HepG2 (cell line): Measurements from ENCODE around the gene GH2. TPM values are rescaled to one million over a fixed set of nuclear protein-coding genes. Genes with fewer than 3 reads are reported as not detected.

ENCODE experiments used
- ATAC-seq: fragments of 200-7000 bp; cut with Tn5 transposase; 3 replicates; pipeline ENCODE4 v1.9.1; 2020; ENCODE audit warnings: mild to moderate bottlenecking, moderate library complexity
- BruUV-seq: library from RNA; stranded (reverse); fragments of 400-500 nt; replicated peaks from 2 replicates; lab custom pipeline; 2021; lab: Mats Ljungman, UMichigan
- CTCF ChIA-PET: fragments of 300-600 bp; formaldehyde crosslinking; extraction: SDS; loops from one replicate; lab custom pipeline; 2021; ENCODE audit warnings: low total read pairs, inconsistent platforms, low intra/inter-chr PET ratio; lab: Yijun Ruan, JAX
- POLR2A ChIA-PET: fragments of 350-600 bp; sonication (Branson Sonifier 250); formaldehyde crosslinking; loops from one replicate; lab custom pipeline; 2020; ENCODE audit warnings: antibody characterized with exemption, inconsistent platforms; lab: Yijun Ruan, JAX
- DNase-seq: peaks from one replicate; pipeline ENCODE4 v3.0.0-alpha.2; 2015; ENCODE audit warnings: low spot score
- FAIRE-seq: peaks from 3 replicates; lab custom pipeline; 2011; peaks lifted over from hg19 to GRCh38; lab: Jason Lieb, UNC
- H2AFZ ChIP-seq: one replicate; pipeline ENCODE4 v1.6.1; 2011; ENCODE audit warnings: low read length, inconsistent platforms
- H3K27ac ChIP-seq: fragments of 300-600 bp; 3 replicates; pipeline ENCODE4 v1.8.0; 2011; ENCODE audit warnings: mixed run types, mild to moderate bottlenecking, mixed read lengths, low read length, inconsistent platforms; ENCODE audit not compliant: insufficient read depth; ENCODE audit errors: extremely low read length
- H3K27me3 ChIP-seq, 2 experiments: fragments of 200-600 bp in 1 of 2; 2 replicates in 1 of 2; 3 replicates in 1 of 2; pipeline versions ENCODE4 v1.6.0 to v1.8.0; 2011; ENCODE audit warnings: low read length in 2 of 2, mild to moderate bottlenecking in 2 of 2, moderate library complexity in 2 of 2, inconsistent platforms in 1 of 2; ENCODE audit not compliant: insufficient read depth in 2 of 2, control insufficient read depth in 1 of 2
- H3K36me3 ChIP-seq, 2 experiments: fragments of 200-600 bp in 1 of 2; replicated peaks in 1 of 2; 2 replicates in 1 of 2; 3 replicates in 1 of 2; pipeline versions ENCODE4 v1.5.1 to v1.8.0; 2011; ENCODE audit warnings: low read length in 2 of 2, inconsistent platforms in 1 of 2; ENCODE audit not compliant: insufficient read depth in 2 of 2, control insufficient read depth in 1 of 2
- H3K4me1 ChIP-seq: 2 replicates; pipeline ENCODE4 v1.5.1; 2012; ENCODE audit warnings: low read length, inconsistent platforms; ENCODE audit not compliant: insufficient read depth
- H3K4me2 ChIP-seq: 2 replicates; pipeline ENCODE4 v1.6.0; 2011; ENCODE audit warnings: low read depth, low read length, inconsistent platforms
- H3K4me3 ChIP-seq, 3 experiments: fragments of 200-600 bp in 1 of 3; sonication (generic), shearing (Covaris generic) in 1 of 3; replicated peaks in 1 of 3; 2 replicates each; pipeline ENCODE4 v1.5.1; 2011 to 2016; ENCODE audit warnings: low read length in 3 of 3, inconsistent platforms in 2 of 3, low read depth in 2 of 3, mild to moderate bottlenecking in 2 of 3, control low read depth in 1 of 3, mixed read lengths in 1 of 3; ENCODE audit not compliant: insufficient read depth in 1 of 3
- H3K79me2 ChIP-seq: one replicate; pipeline ENCODE4 v1.6.1; 2011; ENCODE audit warnings: low read length, inconsistent platforms; ENCODE audit not compliant: insufficient read depth
- H3K9ac ChIP-seq: 2 replicates; pipeline ENCODE4 v1.6.0; 2011; ENCODE audit warnings: mild to moderate bottlenecking, low read depth, low read length, inconsistent platforms; ENCODE audit not compliant: insufficient read depth
- H3K9me3 ChIP-seq: 2 replicates; pipeline ENCODE4 v1.5.1; 2012; ENCODE audit warnings: mild to moderate bottlenecking, low read length
- H4K20me1 ChIP-seq: 2 replicates; pipeline ENCODE4 v1.6.0; 2011; ENCODE audit warnings: inconsistent platforms, mild to moderate bottlenecking, low read length, moderate library complexity; ENCODE audit not compliant: insufficient read depth
- AGO2 ChIP-seq: fragments of 200-400 bp; formaldehyde crosslinking; optimal IDR thresholded peaks from 2 replicates; pipeline ENCODE3; 2017; ENCODE audit warnings: mild to moderate bottlenecking, low read depth, low read length, moderate library complexity
- CAMTA2 ChIP-seq: sonication (generic); formaldehyde crosslinking; IDR thresholded peaks from 2 replicates; pipeline ENCODE4 v1.4.0; 2020; ENCODE audit warnings: mild to moderate bottlenecking, missing genetic modification reagents, borderline replicate concordance
- DMTF1 ChIP-seq: sonication (generic); formaldehyde crosslinking; IDR thresholded peaks from 2 replicates; pipeline ENCODE4 v1.4.0; 2020; ENCODE audit warnings: mild to moderate bottlenecking, missing genetic modification reagents
- KDM2A ChIP-seq: sonication (generic); formaldehyde crosslinking; IDR thresholded peaks from 2 replicates; pipeline ENCODE4 v1.4.0; 2020; ENCODE audit warnings: low read depth, missing genetic modification reagents, borderline replicate concordance
- NONO ChIP-seq, 2 experiments: fragments of 450-650 bp in 1 of 2; sonication (generic) in 1 of 2; formaldehyde crosslinking in 1 of 2; IDR thresholded peaks in 1 of 2; conservative IDR thresholded peaks in 1 of 2; 2 replicates each; pipeline versions ENCODE4 v1.6.1 to v1.8.0; 2017 to 2022; ENCODE audit warnings: mild to moderate bottlenecking in 1 of 2, missing genetic modification reagents in 1 of 2, moderate library complexity in 1 of 2
- PAF1 ChIP-seq: IDR thresholded peaks from 2 replicates; pipeline ENCODE4 v1.6.1; 2016; ENCODE audit warnings: missing genetic modification reagents, missing compliant biosample characterization
- POLR2AphosphoS5 ChIP-seq: IDR thresholded peaks from 2 replicates; pipeline ENCODE4 v1.6.1; 2012; ENCODE audit warnings: low read depth, low read length
- POLR2G ChIP-seq: fragments of 200-400 bp; formaldehyde crosslinking; IDR thresholded peaks from 2 replicates; pipeline ENCODE4 v1.6.1; 2018; ENCODE audit warnings: mild to moderate bottlenecking, low read depth, low read length, moderate library complexity
- RBM22 ChIP-seq: fragments of 200-400 bp; formaldehyde crosslinking; optimal IDR thresholded peaks from 2 replicates; pipeline ENCODE3; 2017; ENCODE audit warnings: mild to moderate bottlenecking, low read length, moderate library complexity
- ZBTB3 ChIP-seq: sonication (generic); formaldehyde crosslinking; IDR thresholded peaks from 2 replicates; pipeline ENCODE4 v1.4.0; 2020; ENCODE audit warnings: low read depth, mild to moderate bottlenecking, moderate library complexity, missing genetic modification reagents, borderline replicate concordance
- ZC3H13 ChIP-seq: sonication (generic); formaldehyde crosslinking; IDR thresholded peaks from 2 replicates; pipeline ENCODE4 v1.8.1; 2023; ENCODE audit warnings: mild to moderate bottlenecking, missing genetic modification reagents, moderate library complexity
- ZNF430 ChIP-seq: sonication (generic); formaldehyde crosslinking; IDR thresholded peaks from 2 replicates; pipeline ENCODE4 v1.9.0; 2021; ENCODE audit warnings: mild to moderate bottlenecking, missing genetic modification reagents
- ZNF672 ChIP-seq: sonication (generic); formaldehyde crosslinking; IDR thresholded peaks from 2 replicates; pipeline ENCODE4 v1.8.1; 2022; ENCODE audit warnings: missing genetic modification reagents
- WGBS: methylation state at CpG from one replicate; pipeline ENCODE4 v1.1.6; 2017; ENCODE audit warnings: low lambda C conversion rate; 5-methylcytosine and 5-hydroxymethylcytosine counted together
- in situ Hi-C: cut with HindIII; loops from 2 replicates; pipeline ENCODE4 v1.10.0; 2017; ENCODE audit warnings: low pct_unique_long_range_greater_than_20kb; ENCODE audit not compliant: extremely low pct_ligation_motif_present
- intact Hi-C: fragments of 100-400 bp; cut with micrococcal nuclease; formaldehyde crosslinking; loops from one replicate; pipeline ENCODE4 v1.10.0; 2022; ENCODE audit not compliant: unreplicated experiment
- polyA plus RNA-seq, 8 experiments: library from polyadenylated mRNA; depleted of rRNA in 3 of 8; stranded (reverse) in 7 of 8; unstranded in 1 of 8; fragments of >200 nt; fragmentation: Illumina TruSeq in 4 of 8; extraction: Trizol in 4 of 8; gene quantifications; 2 replicates each; pipeline versions ENCODE4 v1.2.1 to v1.2.3, GENCODE V29; 2011 to 2016; ENCODE audit warnings: low read depth in 4 of 8, missing spikeins in 1 of 8, mixed read lengths in 1 of 8; ENCODE audit not compliant: insufficient read depth in 1 of 8
- small RNA-seq, 3 experiments: library from RNA; depleted of rRNA; stranded (forward); fragments of <200 nt; gene quantifications; one replicate each; pipeline ENCODE3, GENCODE V24; 2012; ENCODE audit warnings: low read depth in 2 of 3, low replicate concordance in 1 of 3; ENCODE audit not compliant: insufficient read length in 3 of 3, insufficient read depth in 2 of 3
- total RNA-seq, 5 experiments: library from RNA; depleted of rRNA; stranded (reverse); fragments of >200 nt; fragmentation: Illumina TruSeq; extraction: Trizol; gene quantifications; 2 replicates each; pipeline ENCODE4 v1.2.3, GENCODE V29; 2016; ENCODE audit warnings: low read depth in 1 of 5

The GH2 gene
- total and polyA plus RNA-seq, 2 of the 13 experiments (the other 11 are each of a cell fraction or from before 2014, with no cell fraction given), result not detected

DNA sequence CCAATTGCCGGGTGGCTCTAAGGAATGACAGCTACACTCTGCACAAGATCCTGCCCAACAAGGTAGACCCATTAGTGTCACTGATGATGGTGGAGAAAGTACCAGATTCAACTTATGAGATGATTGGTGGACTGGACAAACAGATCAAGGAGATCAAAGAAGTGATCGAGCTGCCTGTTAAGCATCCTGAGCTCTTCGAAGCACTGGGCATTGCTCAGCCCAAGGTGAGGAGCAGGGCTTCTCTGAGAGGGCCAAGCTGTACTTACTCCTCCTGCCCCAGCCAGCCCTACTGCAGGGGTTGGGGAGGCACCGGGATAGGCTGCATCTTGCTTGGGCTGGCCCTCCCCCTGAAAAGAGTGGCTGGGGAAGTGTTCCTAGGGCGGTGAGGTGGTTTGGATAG, 51.5 kb downstream of the GH2 start:
- TF ChIP-seq DMTF1 (CRISPR knock-in tag), result no peak
- TF ChIP-seq AGO2, result peak; percentile 10
- TF ChIP-seq POLR2G, result peak; percentile 62; the same call in 1 of the 2 replicates
- TF ChIP-seq ZNF672, result 0 out of 2 replicates have a peak, but pooled peaks have one; percentile 39
- peak; percentile 29 for TF ChIP-seq RBM22
- TF ChIP-seq NONO (IDR thresholded peaks at IDR 0.05), result no peak
- TF ChIP-seq NONO (CRISPR knock-in tag; conservative IDR thresholded peaks at IDR 0.05), result 0 out of 2 replicates have a peak, but pooled peaks have one; percentile 37
- no peak for TF ChIP-seq ZNF430
- 0 out of 2 replicates have a peak, but pooled peaks have one; percentile 50 for TF ChIP-seq ZC3H13 (CRISPR knock-in tag)
- TF ChIP-seq ZBTB3 (CRISPR knock-in tag), result no peak
- TF ChIP-seq CAMTA2 (CRISPR knock-in tag), result 0 out of 2 replicates have a peak, but pooled peaks have one; percentile 76
- TF ChIP-seq KDM2A (CRISPR knock-in tag), result 0 out of 2 replicates have a peak, but pooled peaks have one; percentile 12
- peak; percentile 14; the same call in 1 of the 2 replicates for TF ChIP-seq POLR2AphosphoS5
- 0 out of 2 replicates have a peak, but pooled peaks have one; percentile 48 for TF ChIP-seq PAF1 (CRISPR knock-in tag)
- Histone ChIP-seq H4K20me1 (0 out of 2 replicates have a peak, but pooled peaks cover 2% of the 10 kb centered on the region), H3K4me2 (no peak overlapping the region), H3K4me3 (no peak overlapping the region), H3K27ac (no peak overlapping the region), H3K27me3 (no peaks in the 10 kb centered on the region; a peak in 1 of 5 replicates), H3K36me3 (peaks cover 50 to 70% of the 10 kb centered on the region in 2 experiments), H2AFZ (no peak overlapping the region), H3K4me1 (peaks cover 30% of the 10 kb centered on the region), H3K79me2 (peaks cover 40% of the 10 kb centered on the region), H3K9me3 (no peaks in the 10 kb centered on the region), H3K9ac (no peak overlapping the region)
- intact Hi-C loops, result no loop called here
- ATAC-seq (no peak), DNase-seq (no peak), FAIRE-seq (no peak)
- WGBS, result 98% methylated on average over 5 of the region's 5 CpGs
- POLR2A ChIA-PET, result interaction anchor here (1.1 to 5.2 kb wide), 5 partner anchors 8 to 88 kb away, joined by 3 to 30 read pairs (median 6); partner anchors contain the start of genes CCDC47 and DDX42
- in situ Hi-C loops, result no loop called here
- no TSS peak for BruUV-seq
- CTCF ChIA-PET, result no interaction called here

Small RNA genes lying within 50 kb of the gene (small RNA-seq; reads per million reads assigned to genes)
- gene AC040958.1 (0 reads per million in 3 experiments), gene AC127029.1 (0 reads per million in 3 experiments), gene GH1 (0 reads per million in 3 experiments)

Other genes starting within 250 kb of the GH2 start
- 6.9 and 9.0 TPM in 2 replicates for gene LIMD2, start 181.8 kb downstream of the GH2 start, total RNA-seq (2016; rRNA removed; fragmentation: Illumina TruSeq; extraction: Trizol)
- 20.8 and 26.5 TPM in 2 replicates for gene LIMD2, start 181.8 kb downstream of the GH2 start, polyA plus RNA-seq (2011; rRNA removed)
- 16.1 and 17.9 TPM in 2 replicates for gene STRADA, start 140.1 kb downstream of the GH2 start, total RNA-seq (2016; rRNA removed; fragmentation: Illumina TruSeq; extraction: Trizol)
- gene STRADA, start 140.1 kb downstream of the GH2 start, polyA plus RNA-seq (2011; rRNA removed), result 17.3 and 17.6 TPM in 2 replicates
- gene CCDC47, start 108.3 kb downstream of the GH2 start, total RNA-seq (2016; rRNA removed; fragmentation: Illumina TruSeq; extraction: Trizol), result 61.6 and 99.5 TPM in 2 replicates
- gene CCDC47, start 108.3 kb downstream of the GH2 start, polyA plus RNA-seq (2011; rRNA removed), result 54.4 and 59.3 TPM in 2 replicates
- gene DDX42, start 107.8 kb downstream of the GH2 start, total RNA-seq (2016; rRNA removed; fragmentation: Illumina TruSeq; extraction: Trizol), result 81.5 and 87.2 TPM in 2 replicates
- 92.9 and 104 TPM in 2 replicates for gene DDX42, start 107.8 kb downstream of the GH2 start, polyA plus RNA-seq (2011; rRNA removed)
- gene PSMC5, start 54.5 kb downstream of the GH2 start, total RNA-seq (2016; rRNA removed; fragmentation: Illumina TruSeq; extraction: Trizol), result 35.3 and 81.4 TPM in 2 replicates
- gene PSMC5, start 54.5 kb downstream of the GH2 start, polyA plus RNA-seq (2011; rRNA removed), result 109 and 128 TPM in 2 replicates
- gene FTSJ3, start 54.3 kb downstream of the GH2 start, total RNA-seq (2016; rRNA removed; fragmentation: Illumina TruSeq; extraction: Trizol), result 55.8 and 64.2 TPM in 2 replicates
- gene FTSJ3, start 54.3 kb downstream of the GH2 start, polyA plus RNA-seq (2011; rRNA removed), result 26.0 and 33.3 TPM in 2 replicates
- gene SMARCD2, start 39.3 kb downstream of the GH2 start, total RNA-seq (2016; rRNA removed; fragmentation: Illumina TruSeq; extraction: Trizol), result 139 and 150 TPM in 2 replicates
- 122 and 128 TPM in 2 replicates for gene SMARCD2, start 39.3 kb downstream of the GH2 start, polyA plus RNA-seq (2011; rRNA removed)
- gene CSH2, start 8.3 kb downstream of the GH2 start, total RNA-seq (2016; rRNA removed; fragmentation: Illumina TruSeq; extraction: Trizol), result not detected in 2 replicates
- gene CSH2, start 8.3 kb downstream of the GH2 start, polyA plus RNA-seq (2011; rRNA removed), result not detected in 2 replicates
- not detected in 2 replicates for gene CSH1, start 14.6 kb upstream of the GH2 start, total RNA-seq (2016; rRNA removed; fragmentation: Illumina TruSeq; extraction: Trizol)
- gene CSH1, start 14.6 kb upstream of the GH2 start, polyA plus RNA-seq (2011; rRNA removed), result not detected in 2 replicates
- gene CSHL1, start 29.3 kb upstream of the GH2 start, total RNA-seq (2016; rRNA removed; fragmentation: Illumina TruSeq; extraction: Trizol), result not detected in 2 replicates
- not detected in 2 replicates for gene CSHL1, start 29.3 kb upstream of the GH2 start, polyA plus RNA-seq (2011; rRNA removed)
- gene GH1, start 36.9 kb upstream of the GH2 start, total RNA-seq (2016; rRNA removed; fragmentation: Illumina TruSeq; extraction: Trizol), result not detected in 2 replicates
- gene GH1, start 36.9 kb upstream of the GH2 start, polyA plus RNA-seq (2011; rRNA removed), result not detected in 2 replicates
- not detected in 2 replicates for gene CD79B, start 50.4 kb upstream of the GH2 start, total RNA-seq (2016; rRNA removed; fragmentation: Illumina TruSeq; extraction: Trizol)
- 0.21 TPM in 1 of 2 replicates, not detected in the other for gene CD79B, start 50.4 kb upstream of the GH2 start, polyA plus RNA-seq (2011; rRNA removed)
- 0.02 TPM in 1 of 2 replicates, not detected in the other for gene SCN4A, start 91.0 kb upstream of the GH2 start, total RNA-seq (2016; rRNA removed; fragmentation: Illumina TruSeq; extraction: Trizol)
- 0.03 and 0.04 TPM in 2 replicates for gene SCN4A, start 91.0 kb upstream of the GH2 start, polyA plus RNA-seq (2011; rRNA removed)
- gene PRR29, start 116.4 kb upstream of the GH2 start, total RNA-seq (2016; rRNA removed; fragmentation: Illumina TruSeq; extraction: Trizol), result 0.07 and 0.11 TPM in 2 replicates
- gene PRR29, start 116.4 kb upstream of the GH2 start, polyA plus RNA-seq (2011; rRNA removed), result 0.08 and 0.20 TPM in 2 replicates
- 7.9 and 10.9 TPM in 2 replicates for gene ICAM2, start 138.7 kb upstream of the GH2 start, total RNA-seq (2016; rRNA removed; fragmentation: Illumina TruSeq; extraction: Trizol)
- gene ICAM2, start 138.7 kb upstream of the GH2 start, polyA plus RNA-seq (2011; rRNA removed), result 20.8 and 21.4 TPM in 2 replicates
- 4.1 and 6.0 TPM in 2 replicates for gene ERN1, start 248.2 kb upstream of the GH2 start, total RNA-seq (2016; rRNA removed; fragmentation: Illumina TruSeq; extraction: Trizol)
- gene ERN1, start 248.2 kb upstream of the GH2 start, polyA plus RNA-seq (2011; rRNA removed), result 12.7 and 15.7 TPM in 2 replicates